Measurements from ENCODE around the gene NELL2. TPM values are rescaled to one million over a fixed set of nuclear protein-coding genes. Genes with fewer than 3 reads are reported as not detected.

NELL2 gene
- total RNA-seq, 1 donor from 2014 or later, result 6.6 TPM

GRCh38 chr12:44859998-44860689, 16.0 kb downstream of the NELL2 start:
- Histone ChIP-seq H3K36me3 (no peaks in the 10 kb centered on the region), H3K27me3 (ENCODE audit: low read depth) (no peaks in the 10 kb centered on the region), H3K9me3 (peaks cover 12% of the 10 kb centered on the region), H3K4me1 (no peaks in the 10 kb centered on the region), H3K27ac (no peak overlapping the region), H3K4me3 (no peak overlapping the region)
- ATAC-seq, result no peak
- no peak for TF ChIP-seq CTCF (IDR thresholded peaks at IDR 0.05)
- intact Hi-C loops (cut with DNase I), result no loop called here
- no peak for DNase-seq

- no peak for ATAC-seq
- no peak for TF ChIP-seq CTCF (IDR thresholded peaks at IDR 0.05)
- H3K4me3 ChIP-seq, result no peak overlapping the region
- intact Hi-C loops (cut with DNase I), result no loop called here
- no peak overlapping the region for H3K27ac ChIP-seq
- H3K9me3 ChIP-seq, result peaks cover 7% of the 10 kb centered on the region
- H3K36me3 ChIP-seq, result no peaks in the 10 kb centered on the region
- no peaks in the 10 kb centered on the region for H3K4me1 ChIP-seq
- H3K27me3 ChIP-seq (ENCODE audit: low read depth), result no peaks in the 10 kb centered on the region
- no peak for DNase-seq
Measured at GRCh38 chr12:44858226-44858855, 17.8 kb downstream of the NELL2 start.

DNA sequence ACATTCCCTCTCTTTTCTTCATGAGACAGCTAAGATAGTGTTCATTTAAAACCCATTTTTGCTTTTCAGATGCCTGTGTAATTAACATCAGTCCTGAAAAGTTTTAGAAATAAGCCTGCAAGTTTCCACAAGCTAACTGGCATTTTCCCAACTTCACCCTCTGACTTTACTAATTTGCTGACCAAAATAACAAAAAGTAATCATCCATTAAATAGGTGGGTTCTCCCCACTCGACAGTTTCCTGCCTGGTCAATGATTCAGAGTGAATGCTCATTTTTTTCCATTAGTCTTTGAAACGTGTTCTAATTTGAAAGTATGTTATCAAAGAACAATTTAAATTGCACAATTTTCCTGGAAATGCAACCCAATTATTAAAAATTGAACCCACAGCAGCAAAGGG, 23.6 kb downstream of the NELL2 start:
- ATAC-seq (no peak), DNase-seq (no peak)
- Histone ChIP-seq H3K4me1 (no peaks in the 10 kb centered on the region), H3K27ac (no peak overlapping the region), H3K27me3 (ENCODE audit: low read depth) (no peaks in the 10 kb centered on the region), H3K36me3 (no peaks in the 10 kb centered on the region), H3K4me3 (no peak overlapping the region), H3K9me3 (no peaks in the 10 kb centered on the region)
- intact Hi-C loops (cut with DNase I), result no loop called here
- no peak for TF ChIP-seq CTCF (IDR thresholded peaks at IDR 0.05)

- intact Hi-C loops (cut with DNase I), result no loop called here
- H3K36me3 ChIP-seq, result no peaks in the 10 kb centered on the region
- ATAC-seq, result no peak
- H3K9me3 ChIP-seq, result no peaks in the 10 kb centered on the region
- no peak for DNase-seq
- H3K4me1 ChIP-seq, result no peaks in the 10 kb centered on the region
- TF ChIP-seq CTCF (IDR thresholded peaks at IDR 0.05), result no peak
- no peak overlapping the region for H3K27ac ChIP-seq
- H3K27me3 ChIP-seq (ENCODE audit: low read depth), result no peaks in the 10 kb centered on the region
- no peak overlapping the region for H3K4me3 ChIP-seq
Measured at GRCh38 chr12:44851586-44851985, 24.5 kb downstream of the NELL2 start.

DNA sequence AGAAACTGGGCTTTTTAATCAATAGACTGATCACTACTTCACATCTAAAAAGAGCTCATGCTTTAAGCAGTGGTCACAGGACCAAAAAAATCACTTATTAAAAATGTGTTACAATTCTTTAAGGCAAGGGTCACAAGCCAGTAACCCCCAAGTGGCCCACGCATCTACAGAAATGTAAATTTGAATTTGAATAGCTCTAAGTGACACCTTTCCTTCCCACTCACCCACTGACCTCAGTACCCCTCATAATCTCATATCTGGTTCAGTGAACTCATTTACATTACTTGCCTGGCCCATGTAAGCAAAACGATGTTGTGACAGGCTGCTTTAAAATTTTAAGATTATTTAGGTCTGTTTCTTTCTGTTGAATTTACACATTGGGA, 27.4 kb downstream of the NELL2 start:
- Histone ChIP-seq H3K4me1 (no peaks in the 10 kb centered on the region), H3K4me3 (no peak overlapping the region), H3K36me3 (no peaks in the 10 kb centered on the region), H3K27ac (no peak overlapping the region), H3K9me3 (no peaks in the 10 kb centered on the region), H3K27me3 (ENCODE audit: low read depth) (no peaks in the 10 kb centered on the region)
- intact Hi-C loops (cut with DNase I), result no loop called here
- ATAC-seq (no peak), DNase-seq (no peak)
- TF ChIP-seq CTCF (IDR thresholded peaks at IDR 0.05), result no peak
